AG09309 (cell line): ENCODE measurements around the gene HRH2.

Experiments
- DNase-seq: peaks from one replicate; pipeline ENCODE4 v3.0.0-alpha.2; 2010; ENCODE audit warnings: low read depth
- H3K4me3 ChIP-seq: 2 replicates; pipeline ENCODE4 v1.5.1; 2011; ENCODE audit warnings: mild to moderate bottlenecking, low read depth, low read length, moderate library complexity; ENCODE audit not compliant: control insufficient read depth
- TF ChIP-seq, protein P1 (sequence below): IDR thresholded peaks from 2 replicates; pipeline ENCODE4 v1.5.1; 2011; ENCODE audit warnings: mild to moderate bottlenecking, low read depth, low read length, inconsistent platforms; ENCODE audit not compliant: insufficient read depth, control insufficient read depth; ENCODE audit errors: missing control alignments

The HRH2 gene

DNA sequence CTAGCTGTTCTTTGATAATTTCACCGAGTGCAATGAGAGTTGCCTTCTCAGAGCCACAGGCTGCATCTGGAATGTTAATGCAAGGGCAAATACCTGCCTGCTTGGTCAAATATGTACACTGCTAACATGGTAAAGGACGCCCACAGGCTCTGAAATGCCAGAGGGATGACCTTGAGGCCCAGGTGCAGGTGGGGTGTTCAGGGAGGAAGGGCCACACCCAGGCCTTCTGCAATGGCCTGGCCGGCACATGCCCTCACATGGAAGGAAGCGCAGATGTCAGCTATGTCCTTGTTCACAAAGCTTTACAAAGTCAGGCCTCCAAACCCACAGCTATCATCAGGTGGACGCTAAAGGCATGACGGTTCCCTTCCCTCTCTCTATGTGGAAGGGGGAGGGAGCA lies 48.6 kb downstream of the HRH2 start:
- TF ChIP-seq, protein P1, sequence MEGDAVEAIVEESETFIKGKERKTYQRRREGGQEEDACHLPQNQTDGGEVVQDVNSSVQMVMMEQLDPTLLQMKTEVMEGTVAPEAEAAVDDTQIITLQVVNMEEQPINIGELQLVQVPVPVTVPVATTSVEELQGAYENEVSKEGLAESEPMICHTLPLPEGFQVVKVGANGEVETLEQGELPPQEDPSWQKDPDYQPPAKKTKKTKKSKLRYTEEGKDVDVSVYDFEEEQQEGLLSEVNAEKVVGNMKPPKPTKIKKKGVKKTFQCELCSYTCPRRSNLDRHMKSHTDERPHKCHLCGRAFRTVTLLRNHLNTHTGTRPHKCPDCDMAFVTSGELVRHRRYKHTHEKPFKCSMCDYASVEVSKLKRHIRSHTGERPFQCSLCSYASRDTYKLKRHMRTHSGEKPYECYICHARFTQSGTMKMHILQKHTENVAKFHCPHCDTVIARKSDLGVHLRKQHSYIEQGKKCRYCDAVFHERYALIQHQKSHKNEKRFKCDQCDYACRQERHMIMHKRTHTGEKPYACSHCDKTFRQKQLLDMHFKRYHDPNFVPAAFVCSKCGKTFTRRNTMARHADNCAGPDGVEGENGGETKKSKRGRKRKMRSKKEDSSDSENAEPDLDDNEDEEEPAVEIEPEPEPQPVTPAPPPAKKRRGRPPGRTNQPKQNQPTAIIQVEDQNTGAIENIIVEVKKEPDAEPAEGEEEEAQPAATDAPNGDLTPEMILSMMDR = no peak
- DNase-seq = no peak
- no peak overlapping the region for H3K4me3 ChIP-seq

DNA sequence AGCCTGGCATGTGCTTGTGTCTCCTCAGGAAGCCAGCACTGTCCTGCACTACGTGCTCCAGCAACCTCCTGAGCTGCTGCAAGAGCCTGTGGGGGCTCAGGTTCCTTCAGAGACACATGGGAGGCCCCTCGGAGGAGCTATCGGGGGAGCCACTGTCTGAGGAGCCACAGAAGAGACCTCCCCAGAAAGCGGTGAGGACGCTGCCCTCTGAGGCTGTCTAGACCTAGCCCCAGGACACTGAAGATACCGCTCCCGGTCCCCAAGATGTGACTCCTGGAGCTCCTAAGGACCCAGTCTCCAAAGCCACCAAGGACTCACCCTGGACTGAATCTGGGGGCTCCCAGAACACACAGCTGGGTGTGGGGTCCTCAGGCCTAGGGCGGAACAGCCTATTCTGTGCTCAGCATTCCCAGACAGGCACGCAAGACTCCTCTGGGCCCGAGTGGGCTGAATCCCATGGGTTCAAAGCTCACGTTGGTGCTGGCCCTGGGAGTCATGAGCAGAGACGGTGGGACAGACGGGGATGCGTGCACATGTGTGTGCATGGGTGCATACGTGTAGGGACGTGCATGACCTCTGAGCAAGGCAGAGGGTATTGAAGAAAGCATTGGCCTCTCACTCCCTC lies 50.0 kb downstream of the HRH2 start:
- TF ChIP-seq, protein P1 = no peak
- no peak for DNase-seq
- H3K4me3 ChIP-seq = no peak overlapping the region

DNA sequence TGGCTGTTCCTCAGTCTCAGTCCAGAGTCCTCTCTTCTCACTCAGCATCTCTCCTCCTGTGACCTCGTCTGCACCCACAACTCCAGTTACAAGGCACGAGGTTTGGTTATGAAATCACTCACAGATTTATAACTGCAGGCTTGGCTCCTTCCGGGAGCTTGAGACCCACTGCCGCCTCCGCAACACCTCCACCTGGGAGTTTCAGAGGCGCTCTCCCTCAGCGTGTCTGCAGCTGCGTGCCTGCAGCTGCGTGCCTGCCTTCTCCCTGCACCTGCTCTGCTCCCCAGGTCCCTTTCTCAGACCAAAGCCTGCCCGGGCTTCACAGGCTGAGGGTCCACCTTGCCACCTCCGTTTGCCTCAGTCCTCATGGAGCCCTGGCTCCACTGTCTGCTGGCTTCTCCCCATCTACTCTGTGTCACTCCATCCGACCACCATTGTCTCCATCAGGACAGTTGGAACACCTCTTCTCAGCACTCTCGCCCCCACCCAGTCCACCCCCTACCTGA lies 51.5 kb downstream of the HRH2 start:
- DNase-seq = no peak
- TF ChIP-seq, protein P1 = no peak
- no peak overlapping the region for H3K4me3 ChIP-seq

DNA sequence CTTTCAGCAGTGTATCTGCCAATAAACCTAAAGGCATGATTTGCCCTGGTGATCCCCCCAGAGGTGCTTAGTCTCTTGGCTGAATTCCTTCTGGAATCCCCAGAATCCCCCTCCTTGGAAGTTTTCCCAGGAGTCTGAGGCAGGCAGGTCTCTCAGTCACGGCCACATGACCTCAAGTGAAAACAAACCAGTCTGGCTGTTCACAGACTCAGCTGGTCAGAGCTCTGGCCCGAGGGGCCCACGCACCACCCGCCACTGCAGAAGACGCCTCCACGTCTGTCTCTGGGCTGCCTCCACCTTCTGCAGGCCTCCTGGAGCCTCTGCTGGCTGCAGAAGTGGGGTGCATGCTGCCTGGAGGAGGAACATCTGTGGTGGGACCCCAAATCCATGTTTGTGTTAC lies 52.5 kb downstream of the HRH2 start:
- no peak for DNase-seq
- TF ChIP-seq, protein P1 = no peak
- H3K4me3 ChIP-seq = no peak overlapping the region

DNA sequence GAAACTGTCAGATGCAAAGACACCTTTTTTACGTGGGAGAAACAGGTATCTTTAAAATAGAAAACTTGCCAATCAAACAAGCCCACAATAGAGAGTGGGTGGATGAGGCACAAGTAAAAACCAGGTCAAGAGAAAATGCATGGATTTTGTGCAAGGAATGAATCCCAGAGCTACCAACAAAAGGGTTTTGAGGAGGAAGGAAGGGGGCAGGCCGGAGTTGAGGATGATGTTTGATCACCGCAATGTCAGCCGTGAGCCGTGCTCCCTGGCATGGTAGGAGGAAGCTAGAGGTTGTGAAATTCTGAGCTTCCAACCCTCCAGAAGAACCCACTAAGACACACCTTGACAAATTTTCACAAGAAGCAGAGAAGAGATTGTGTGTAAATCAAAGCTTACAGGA lies 53.2 kb downstream of the HRH2 start:
- no peak overlapping the region for H3K4me3 ChIP-seq
- DNase-seq = no peak
- TF ChIP-seq, protein P1 = no peak

DNA sequence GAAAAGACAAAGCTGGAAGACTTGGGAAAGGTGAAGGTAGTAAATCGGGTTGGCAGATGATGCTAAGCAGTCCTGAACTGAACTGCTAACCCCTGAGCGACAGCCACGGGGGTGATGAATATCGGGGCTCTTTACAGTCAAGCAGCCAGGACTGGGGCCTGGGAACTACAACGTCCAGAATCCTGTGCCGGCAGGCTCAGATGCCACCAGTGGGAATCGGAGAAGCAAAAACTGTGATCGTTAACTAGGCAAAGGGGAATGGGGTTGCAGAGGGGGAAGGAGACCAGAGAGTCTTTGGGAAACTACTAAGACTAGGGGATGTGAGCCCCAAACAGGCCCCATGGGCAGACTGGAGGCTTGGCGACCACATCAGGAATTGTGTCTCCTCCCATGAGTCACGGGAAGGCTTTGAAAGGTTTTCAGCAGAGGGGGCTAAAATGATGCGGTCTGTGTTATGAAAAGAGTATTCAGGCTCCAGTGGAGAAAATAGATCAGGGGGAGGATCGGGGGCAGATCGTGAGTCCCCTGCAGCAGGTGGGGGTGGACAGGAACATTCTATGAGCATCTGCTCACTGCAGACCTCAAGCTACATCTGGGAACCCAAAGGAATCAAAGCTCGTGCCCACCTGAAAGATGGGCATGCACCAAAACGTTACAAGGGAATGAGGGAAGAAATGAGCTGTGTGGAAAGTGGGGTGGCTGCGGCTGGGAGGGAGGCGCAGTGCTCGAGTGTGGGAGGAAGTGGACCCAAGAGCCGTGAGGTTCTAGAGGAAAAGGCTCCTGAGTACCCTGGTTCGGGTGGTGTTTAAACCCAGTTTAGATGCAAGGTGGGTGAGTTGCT lies 53.8 kb downstream of the HRH2 start:
- no peak for DNase-seq
- TF ChIP-seq, protein P1 = no peak
- no peak overlapping the region for H3K4me3 ChIP-seq
